Measurements from ENCODE around the gene MAST4. TPM values are rescaled to one million over a fixed set of nuclear protein-coding genes. Genes with fewer than 3 reads are reported as not detected.
A peak's percentile ranks its signal among the peaks of the same experiment; 100 is the strongest.

MAST4 gene
- total RNA-seq, 1 donor from 2014 or later = 52.6 TPM

GRCh38 chr5:67189079-67189354, 592.8 kb downstream of the MAST4 start:
- Histone ChIP-seq H3K4me1 (peaks cover 16% of the 10 kb centered on the region), H3K27ac (no peak overlapping the region), H3K9me3 (no peaks in the 10 kb centered on the region), H3K4me3 (no peak overlapping the region), H3K27me3 (no peaks in the 10 kb centered on the region), H3K36me3 (no peaks in the 10 kb centered on the region)
- intact Hi-C loops (cut with DNase I) = no loop called here
- no peak for ATAC-seq
- DNase-seq = no peak
- TF ChIP-seq CTCF (IDR thresholded peaks at IDR 0.05) = no peak

- DNase-seq = no peak
- Histone ChIP-seq H3K4me3 (no peak overlapping the region), H3K27ac (no peak overlapping the region), H3K4me1 (peaks cover 16% of the 10 kb centered on the region), H3K9me3 (no peaks in the 10 kb centered on the region), H3K36me3 (no peaks in the 10 kb centered on the region), H3K27me3 (no peaks in the 10 kb centered on the region)
- no peak for TF ChIP-seq CTCF (IDR thresholded peaks at IDR 0.05)
- no peak for ATAC-seq
- intact Hi-C loops (cut with DNase I) = no loop called here
Observed at GRCh38 chr5:67189931-67190330, 593.7 kb downstream of the MAST4 start.

GRCh38 chr5:67190410-67190809, 594.2 kb downstream of the MAST4 start:
- no peaks in the 10 kb centered on the region for H3K9me3 ChIP-seq
- ATAC-seq = peak; percentile 72
- no peak for TF ChIP-seq CTCF (IDR thresholded peaks at IDR 0.05)
- no peak overlapping the region for H3K4me3 ChIP-seq
- no peak for DNase-seq
- intact Hi-C loops (cut with DNase I) = no loop called here
- H3K36me3 ChIP-seq = no peaks in the 10 kb centered on the region
- peaks cover 16% of the 10 kb centered on the region for H3K4me1 ChIP-seq
- no peaks in the 10 kb centered on the region for H3K27me3 ChIP-seq
- no peak overlapping the region for H3K27ac ChIP-seq

- no peak for ATAC-seq
Observed at GRCh38 chr5:67190861-67191260, 594.7 kb downstream of the MAST4 start.

GRCh38 chr5:67192719-67193438, 596.7 kb downstream of the MAST4 start:
- Histone ChIP-seq H3K4me3 (no peak overlapping the region), H3K9me3 (no peaks in the 10 kb centered on the region), H3K27ac (peak overlapping the region; percentile 48), H3K36me3 (no peaks in the 10 kb centered on the region), H3K4me1 (peaks cover 16% of the 10 kb centered on the region), H3K27me3 (no peaks in the 10 kb centered on the region)
- TF ChIP-seq CTCF (IDR thresholded peaks at IDR 0.05) = no peak
- intact Hi-C loops (cut with DNase I) = no loop called here
- ATAC-seq (peak; percentile 81), DNase-seq (no peak)

More at GRCh38 chr5:67190861-67191260, 594.7 kb downstream of the MAST4 start:
- no peaks in the 10 kb centered on the region for H3K27me3 ChIP-seq
- H3K27ac ChIP-seq = no peak overlapping the region
- intact Hi-C loops (cut with DNase I) = no loop called here
- no peaks in the 10 kb centered on the region for H3K9me3 ChIP-seq
- peaks cover 16% of the 10 kb centered on the region for H3K4me1 ChIP-seq
- no peak for DNase-seq
- no peak overlapping the region for H3K4me3 ChIP-seq
- no peaks in the 10 kb centered on the region for H3K36me3 ChIP-seq
- TF ChIP-seq CTCF (IDR thresholded peaks at IDR 0.05) = no peak

GRCh38 chr5:67193439-67193807, 597.2 kb downstream of the MAST4 start:
- no peak for ATAC-seq
- Histone ChIP-seq H3K27me3 (no peaks in the 10 kb centered on the region), H3K4me1 (peaks cover 16% of the 10 kb centered on the region), H3K27ac (peak overlapping the region; percentile 48), H3K4me3 (no peak overlapping the region), H3K36me3 (no peaks in the 10 kb centered on the region), H3K9me3 (no peaks in the 10 kb centered on the region)
- no peak for TF ChIP-seq CTCF (IDR thresholded peaks at IDR 0.05)
- intact Hi-C loops (cut with DNase I) = no loop called here
- no peak for DNase-seq
